BLaER1 (cell line): ENCODE measurements around the gene SIRPB2.

Source experiments
- H3K27ac ChIP-seq: shearing (Covaris generic); formaldehyde crosslinking; 2 replicates; pipeline ENCODE4 v1.8.1; 2022
- H3K27me3 ChIP-seq: shearing (Covaris generic); formaldehyde crosslinking; 2 replicates; pipeline ENCODE4 v1.8.1; 2022
- H3K36me3 ChIP-seq: shearing (Covaris generic); formaldehyde crosslinking; 2 replicates; pipeline ENCODE4 v1.8.1; 2022
- H3K4me1 ChIP-seq: shearing (Covaris generic); formaldehyde crosslinking; 2 replicates; pipeline ENCODE4 v1.8.1; 2022
- H3K4me2 ChIP-seq: shearing (Covaris generic); formaldehyde crosslinking; 2 replicates; pipeline ENCODE4 v1.8.1; 2022
- H3K4me3 ChIP-seq: shearing (Covaris generic); formaldehyde crosslinking; 2 replicates; pipeline ENCODE4 v1.8.1; 2022
- H3K9ac ChIP-seq: shearing (Covaris generic); formaldehyde crosslinking; 2 replicates; pipeline ENCODE4 v1.8.1; 2022
- H3K9me3 ChIP-seq: shearing (Covaris generic); formaldehyde crosslinking; 2 replicates; pipeline ENCODE4 v1.8.1; 2022
- H4K20me1 ChIP-seq: shearing (Covaris generic); formaldehyde crosslinking; 2 replicates; pipeline ENCODE4 v1.8.1; 2022
- Cebpa-rat ChIP-seq: shearing (Covaris generic); IDR thresholded peaks from 2 replicates; pipeline ENCODE4 v1.8.1; 2022

The SIRPB2 gene

DNA sequence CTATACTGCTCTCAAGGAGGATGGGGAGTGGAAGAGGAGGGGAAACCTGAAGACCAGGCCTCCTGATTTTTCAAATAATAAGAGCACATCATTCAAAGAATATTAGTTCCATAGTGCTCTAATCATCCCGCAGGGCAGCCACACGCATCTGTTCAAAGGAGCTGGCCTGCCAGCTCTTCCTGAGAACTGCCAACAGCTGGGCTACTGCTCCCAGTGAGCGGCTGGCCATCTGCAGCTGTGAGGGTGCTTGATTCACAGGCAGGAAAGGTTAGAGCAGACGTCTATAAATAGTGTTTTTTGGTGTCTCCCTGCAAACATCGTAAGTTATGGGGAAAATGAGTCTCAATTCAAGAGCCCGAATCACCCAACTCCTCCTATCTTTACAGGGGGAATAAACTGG, 41.9 kb downstream of the SIRPB2 start:
- no peaks in the 10 kb centered on the region for H3K27me3 ChIP-seq
- H3K4me1 ChIP-seq: peaks cover 27% of the 10 kb centered on the region
- peaks cover 95% of the 10 kb centered on the region for H3K36me3 ChIP-seq
- H3K4me2 ChIP-seq: peak overlapping the region; percentile 46
- H3K4me3 ChIP-seq: no peak overlapping the region
- H4K20me1 ChIP-seq: peaks cover 26% of the 10 kb centered on the region
- TF ChIP-seq Cebpa-rat: no peak
- no peaks in the 10 kb centered on the region for H3K9me3 ChIP-seq
- H3K9ac ChIP-seq: peak overlapping the region; percentile 30; the same call in 1 of the 2 replicates
- no peak overlapping the region; the same call in 1 of the 2 replicates for H3K27ac ChIP-seq

DNA sequence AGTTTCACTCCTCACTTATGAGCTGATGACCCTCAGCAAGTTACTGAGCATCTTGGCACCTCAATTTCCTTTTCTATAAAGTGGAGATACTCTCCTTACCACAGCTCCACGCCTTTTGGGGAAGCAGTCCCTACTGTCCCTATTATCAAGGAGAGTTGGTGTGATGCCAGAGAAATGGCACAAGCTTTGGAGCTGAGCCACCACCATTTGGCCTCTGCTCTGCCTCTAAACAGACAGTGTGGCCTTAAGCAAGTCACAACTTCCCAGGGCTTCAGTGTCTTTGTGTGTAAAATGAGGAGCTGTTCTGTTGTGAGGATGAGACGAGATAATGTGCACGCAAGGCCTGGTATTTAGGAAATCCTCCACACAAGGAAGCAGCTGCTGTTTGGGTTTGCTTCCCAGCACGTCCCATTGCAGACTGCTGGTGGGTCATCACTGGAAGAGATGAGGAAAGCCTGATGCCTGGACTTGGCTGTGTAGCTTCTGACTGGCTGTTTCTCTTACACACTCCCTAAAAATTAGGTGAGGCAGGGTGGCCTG, 43.1 kb downstream of the SIRPB2 start:
- Histone ChIP-seq H3K4me1 (peaks cover 39% of the 10 kb centered on the region), H3K36me3 (peaks cover 95% of the 10 kb centered on the region), H3K27ac (no peak overlapping the region), H4K20me1 (peaks cover 33% of the 10 kb centered on the region), H3K27me3 (no peaks in the 10 kb centered on the region), H3K9ac (no peak overlapping the region), H3K4me2 (no peak overlapping the region), H3K4me3 (no peak overlapping the region), H3K9me3 (no peaks in the 10 kb centered on the region)
- no peak for TF ChIP-seq Cebpa-rat

DNA sequence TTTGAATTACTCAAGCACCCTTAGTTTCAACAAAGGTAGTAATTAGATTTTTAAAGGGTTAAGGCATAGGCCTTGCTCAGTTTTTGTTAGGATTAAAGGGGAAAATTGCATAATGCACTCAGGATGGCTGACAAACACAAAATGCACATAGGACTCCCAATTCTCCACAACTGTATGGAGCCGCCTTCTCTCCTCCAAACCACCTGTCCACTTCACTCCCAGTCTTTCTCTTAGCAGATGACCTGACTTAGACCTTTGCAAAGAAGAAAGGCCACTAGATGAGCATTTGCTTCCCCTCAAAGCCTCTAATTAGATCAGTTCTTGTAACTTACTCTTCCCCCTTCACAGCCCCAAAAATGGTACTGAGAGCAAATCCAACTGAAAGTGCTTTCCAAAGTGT, 44.7 kb downstream of the SIRPB2 start:
- Histone ChIP-seq H3K9ac (no peak overlapping the region), H3K4me1 (peaks cover 48% of the 10 kb centered on the region), H4K20me1 (peaks cover 45% of the 10 kb centered on the region), H3K4me2 (no peak overlapping the region), H3K4me3 (no peak overlapping the region), H3K36me3 (peaks cover 95% of the 10 kb centered on the region), H3K27me3 (no peaks in the 10 kb centered on the region), H3K27ac (no peak overlapping the region), H3K9me3 (no peaks in the 10 kb centered on the region)
- no peak for TF ChIP-seq Cebpa-rat

DNA sequence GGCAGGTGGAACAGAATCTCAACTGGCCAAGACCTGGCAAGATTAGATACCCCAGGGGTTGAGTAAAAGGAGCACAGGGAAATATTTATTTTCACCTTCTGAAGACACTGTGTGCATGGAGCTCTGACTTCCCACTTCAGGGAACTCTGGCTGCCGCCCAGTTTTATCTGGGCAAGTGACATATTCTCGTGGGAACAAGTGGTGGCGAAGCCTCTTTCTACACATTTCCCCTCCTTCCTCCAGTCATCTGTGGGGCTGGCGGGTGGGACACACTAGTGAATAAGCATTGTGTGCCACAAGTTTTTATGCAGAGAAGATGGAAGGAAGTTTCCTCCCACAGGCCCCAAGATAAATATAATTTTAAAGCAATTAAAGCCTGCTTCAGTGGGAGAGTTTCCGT, 48.1 kb downstream of the SIRPB2 start:
- H3K4me3 ChIP-seq: no peak overlapping the region
- H3K4me1 ChIP-seq: peaks cover 54% of the 10 kb centered on the region
- H3K4me2 ChIP-seq: peak overlapping the region; percentile 75
- peak overlapping the region; percentile 47 for H3K9ac ChIP-seq
- peaks cover 44% of the 10 kb centered on the region for H4K20me1 ChIP-seq
- peaks cover 86% of the 10 kb centered on the region for H3K36me3 ChIP-seq
- TF ChIP-seq Cebpa-rat: no peak
- H3K9me3 ChIP-seq: no peaks in the 10 kb centered on the region
- H3K27me3 ChIP-seq: no peaks in the 10 kb centered on the region
- H3K27ac ChIP-seq: peak overlapping the region; percentile 33; the same call in 1 of the 2 replicates

DNA sequence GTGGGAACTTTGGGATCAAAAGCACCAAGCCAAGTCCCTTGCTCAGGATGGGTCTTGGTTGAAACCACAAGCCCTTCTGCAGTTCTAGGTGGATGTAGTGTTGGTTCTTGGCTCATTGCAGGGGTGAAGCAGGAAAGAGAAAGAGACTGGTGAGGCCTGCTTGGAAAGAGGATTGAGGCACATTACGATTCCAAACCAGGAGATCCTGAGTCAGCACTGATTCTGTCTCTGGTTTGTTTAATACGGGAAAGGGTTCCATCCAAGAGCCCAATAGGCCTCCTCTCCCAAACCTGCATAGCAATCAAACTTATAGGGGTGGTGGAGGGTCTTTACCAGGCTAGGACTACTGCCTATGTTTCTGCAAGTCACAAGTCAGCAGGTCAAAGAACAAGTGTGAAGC, 48.9 kb downstream of the SIRPB2 start:
- peaks cover 61% of the 10 kb centered on the region for H3K4me1 ChIP-seq
- H3K27me3 ChIP-seq: no peaks in the 10 kb centered on the region
- peaks cover 44% of the 10 kb centered on the region for H4K20me1 ChIP-seq
- H3K9me3 ChIP-seq: no peaks in the 10 kb centered on the region
- peaks cover 78% of the 10 kb centered on the region for H3K36me3 ChIP-seq
- TF ChIP-seq Cebpa-rat: no peak
- no peak overlapping the region for H3K9ac ChIP-seq
- no peak overlapping the region for H3K4me3 ChIP-seq
- peak overlapping the region; percentile 75 for H3K4me2 ChIP-seq
- no peak overlapping the region for H3K27ac ChIP-seq

DNA sequence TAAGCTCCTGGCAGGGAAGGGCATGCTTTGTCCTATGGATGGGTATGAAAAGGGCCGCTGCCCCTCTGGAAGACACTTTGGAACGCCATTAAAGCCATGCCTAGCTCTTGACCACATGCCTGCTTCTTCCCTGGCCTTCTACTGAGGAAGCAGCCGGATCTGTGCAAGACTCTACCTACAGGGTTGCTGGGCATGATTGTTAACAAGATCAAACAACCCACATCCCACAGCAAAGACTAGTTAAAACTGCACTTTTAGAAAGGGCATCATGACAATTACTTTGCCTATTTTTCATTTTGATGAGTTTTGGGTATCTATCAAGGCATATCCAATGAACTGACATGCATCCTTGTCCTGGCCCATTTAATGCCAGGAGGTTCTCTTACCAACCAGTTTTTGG, 50.1 kb downstream of the SIRPB2 start:
- H3K9ac ChIP-seq: no peak overlapping the region

DNA sequence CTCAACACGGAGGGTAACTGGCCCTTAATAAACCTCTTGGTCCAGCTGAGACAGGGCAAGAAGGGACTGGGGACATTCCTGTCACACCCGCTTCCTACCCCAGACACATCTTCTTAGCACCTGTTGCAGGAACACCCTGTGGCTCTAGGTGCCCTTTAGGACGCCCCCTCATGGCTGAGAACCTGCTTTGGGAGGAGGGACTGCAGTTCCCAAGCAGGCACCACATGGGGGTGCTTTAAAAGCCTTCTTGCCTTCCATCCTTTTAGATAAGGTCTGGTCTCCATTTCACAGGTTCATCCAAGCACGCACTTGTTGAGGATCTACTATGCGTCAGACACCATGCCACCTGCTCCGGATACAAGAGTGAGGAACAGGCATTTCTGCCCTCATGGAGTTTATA, 51.2 kb downstream of the SIRPB2 start:
- Histone ChIP-seq H3K4me2 (no peak overlapping the region), H3K4me3 (no peak overlapping the region), H3K4me1 (peaks cover 80% of the 10 kb centered on the region), H4K20me1 (peaks cover 54% of the 10 kb centered on the region), H3K27me3 (no peaks in the 10 kb centered on the region), H3K9ac (no peak overlapping the region), H3K36me3 (peaks cover 55% of the 10 kb centered on the region), H3K9me3 (no peaks in the 10 kb centered on the region), H3K27ac (no peak overlapping the region)
- no peak for TF ChIP-seq Cebpa-rat

More for the DNA sequence above, 50.1 kb downstream of the SIRPB2 start:
- Histone ChIP-seq H3K27ac (no peak overlapping the region), H3K4me1 (peaks cover 73% of the 10 kb centered on the region), H4K20me1 (peaks cover 54% of the 10 kb centered on the region), H3K4me2 (no peak overlapping the region), H3K27me3 (no peaks in the 10 kb centered on the region), H3K9me3 (no peaks in the 10 kb centered on the region), H3K36me3 (peaks cover 66% of the 10 kb centered on the region), H3K4me3 (no peak overlapping the region)
- TF ChIP-seq Cebpa-rat: no peak

DNA sequence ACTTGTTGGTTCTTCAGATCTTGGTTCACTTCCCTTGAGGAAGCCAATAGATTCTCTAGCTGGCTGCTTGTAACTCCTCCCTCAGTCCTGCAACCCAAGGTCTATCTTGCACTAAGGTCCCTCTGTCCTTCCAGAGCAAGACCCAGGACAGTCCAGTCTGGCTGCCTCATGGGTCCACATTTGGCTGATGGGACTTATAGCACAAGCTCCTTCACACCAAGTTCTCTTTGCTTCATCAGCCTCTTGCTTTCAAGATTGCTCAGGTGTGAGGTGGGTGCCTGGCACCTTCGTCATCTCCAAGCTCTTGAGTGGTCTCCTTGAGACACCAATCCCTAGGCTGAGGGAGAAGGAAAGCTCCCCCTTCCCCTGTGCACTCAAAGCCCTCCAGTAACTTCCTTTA, 52.9 kb downstream of the SIRPB2 start:
- H3K9me3 ChIP-seq: no peaks in the 10 kb centered on the region
- no peak for TF ChIP-seq Cebpa-rat
- H3K4me3 ChIP-seq: no peak overlapping the region
- H3K9ac ChIP-seq: no peak overlapping the region
- peaks cover 39% of the 10 kb centered on the region for H3K36me3 ChIP-seq
- H3K4me1 ChIP-seq: peaks cover 78% of the 10 kb centered on the region
- H3K27ac ChIP-seq: no peak overlapping the region
- peak overlapping the region; percentile 67 for H3K4me2 ChIP-seq
- H3K27me3 ChIP-seq: no peaks in the 10 kb centered on the region
- peaks cover 49% of the 10 kb centered on the region for H4K20me1 ChIP-seq

DNA sequence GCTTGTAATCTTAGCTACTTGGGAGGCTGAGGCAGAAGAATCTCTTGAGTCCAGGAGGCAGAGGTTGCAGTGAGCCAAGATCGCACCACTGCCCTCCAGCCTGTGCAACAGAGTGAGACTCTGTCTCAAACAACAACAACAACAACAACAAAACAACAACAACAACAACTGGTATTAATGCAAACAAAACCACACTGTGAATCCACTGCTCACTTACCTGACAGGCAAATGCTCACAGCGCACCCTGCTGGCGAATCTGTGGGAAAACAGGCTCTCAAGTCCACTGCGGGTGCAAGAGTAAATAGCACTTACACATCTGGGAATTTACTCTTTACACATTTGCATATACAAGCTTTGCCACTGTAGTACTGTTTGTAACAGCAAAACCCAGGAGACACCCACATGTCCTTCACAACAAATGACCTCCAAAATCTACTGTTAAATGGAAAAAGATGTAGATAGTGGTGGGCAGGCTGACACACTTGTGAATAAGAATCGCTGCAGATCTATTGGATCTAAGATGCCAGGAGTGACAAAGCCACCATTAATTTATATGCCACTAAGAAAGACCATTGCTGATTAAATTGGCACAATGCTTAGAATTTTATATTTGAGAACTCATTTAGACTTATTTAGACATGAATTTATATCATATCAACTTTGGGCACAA, 53.9 kb downstream of the SIRPB2 start:
- no peak overlapping the region for H3K9ac ChIP-seq
- no peaks in the 10 kb centered on the region for H3K9me3 ChIP-seq
- H3K4me2 ChIP-seq: peak overlapping the region; percentile 57
- H3K4me3 ChIP-seq: no peak overlapping the region
- peaks cover 68% of the 10 kb centered on the region for H3K4me1 ChIP-seq
- no peaks in the 10 kb centered on the region for H3K27me3 ChIP-seq
- TF ChIP-seq Cebpa-rat: no peak
- peaks cover 39% of the 10 kb centered on the region for H4K20me1 ChIP-seq
- no peak overlapping the region for H3K27ac ChIP-seq
- peaks cover 29% of the 10 kb centered on the region for H3K36me3 ChIP-seq

DNA sequence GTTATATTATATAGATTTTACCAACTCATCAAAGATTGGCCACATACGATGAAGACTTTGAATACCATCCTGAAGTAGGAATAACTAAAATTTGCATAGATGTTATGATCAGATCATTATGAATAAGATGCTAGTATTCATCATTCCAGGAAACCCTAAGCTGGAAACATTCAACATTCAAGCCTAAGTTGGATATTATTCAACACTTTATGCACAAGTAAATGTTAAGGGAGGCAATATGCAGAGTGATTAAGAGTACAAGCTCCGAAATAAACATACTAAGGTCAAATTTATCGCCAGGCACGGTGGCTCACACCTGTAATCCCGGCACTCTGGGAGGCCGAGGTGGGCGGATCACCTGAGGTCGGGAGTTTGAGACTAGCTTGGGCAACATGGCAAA, 55.0 kb downstream of the SIRPB2 start:
- no peaks in the 10 kb centered on the region for H3K9me3 ChIP-seq
- H3K4me1 ChIP-seq: peaks cover 67% of the 10 kb centered on the region
- peaks cover 32% of the 10 kb centered on the region for H4K20me1 ChIP-seq
- no peak overlapping the region for H3K4me3 ChIP-seq
- H3K36me3 ChIP-seq: peaks cover 18% of the 10 kb centered on the region
- no peak overlapping the region for H3K9ac ChIP-seq
- no peak for TF ChIP-seq Cebpa-rat
- no peaks in the 10 kb centered on the region for H3K27me3 ChIP-seq
- H3K27ac ChIP-seq: no peak overlapping the region
- H3K4me2 ChIP-seq: no peak overlapping the region
